K562 (cell line): ENCODE data around the gene CNTRL. TPM values are rescaled to one million over a fixed set of nuclear protein-coding genes. Genes with fewer than 3 reads are reported as not detected.
A peak's percentile ranks its signal among the peaks of the same experiment; 100 is the strongest.

Experiments used
- FOXJ3 ChIP-seq: sonication (generic); formaldehyde crosslinking; IDR thresholded peaks from 2 replicates; pipeline ENCODE4 v1.4.0; 2020; ENCODE audit warnings: mild to moderate bottlenecking, missing genetic modification reagents
- HCFC1 ChIP-seq: IDR thresholded peaks from 2 replicates; pipeline ENCODE4 v1.6.1; 2012; ENCODE audit warnings: low read depth, low read length, improper control_type of control experiment
- MEIS2 ChIP-seq: fragments of 450-650 bp; IDR thresholded peaks from 2 replicates; pipeline ENCODE4 v1.6.1; 2014; ENCODE audit warnings: mild to moderate bottlenecking; ENCODE audit not compliant: partially characterized antibody
- NEUROD1 ChIP-seq: fragments of 150-350 bp; IDR thresholded peaks from 2 replicates; pipeline ENCODE4 v1.6.1; 2014; ENCODE audit warnings: borderline replicate concordance, low read length, low read depth; ENCODE audit not compliant: partially characterized antibody
- POLR2G ChIP-seq: fragments of 200-400 bp; formaldehyde crosslinking; IDR thresholded peaks from 2 replicates; pipeline ENCODE4 v1.6.1; 2017; ENCODE audit warnings: low read depth, mild to moderate bottlenecking, antibody characterized with exemption, low read length, moderate library complexity
- RBM25 ChIP-seq: fragments of 200-400 bp; formaldehyde crosslinking; IDR thresholded peaks from 2 replicates; pipeline ENCODE4 v1.6.1; 2018; ENCODE audit warnings: low read length, low read depth, moderate library complexity; ENCODE audit not compliant: severe bottlenecking
- TRIM24 ChIP-seq, 2 experiments: fragments of 450-650 bp; IDR thresholded peaks; 2 replicates each; pipeline ENCODE4 v1.6.1; 2016
- polyA plus RNA-seq, 8 experiments: library from polyadenylated mRNA; depleted of rRNA in 4 of 8; stranded (reverse) in 5 of 8; unstranded in 3 of 8; fragments of >200 nt; fragmentation: Nextera tagmentation in 2 of 8; fragmentation: Illumina TruSeq in 1 of 8; extraction: Ambion mirVana in 2 of 8; extraction: Trizol in 1 of 8; gene quantifications; 2 replicates each; pipeline versions ENCODE4 v1.2.1 to v1.2.3, GENCODE V29; 2011 to 2014; ENCODE audit warnings: inconsistent platforms in 1 of 8, missing spikeins in 1 of 8
- total RNA-seq, 7 experiments: library from RNA; depleted of rRNA in 6 of 7; stranded (reverse); fragments of >200 nt in 6 of 7; fragmentation: Illumina TruSeq in 2 of 7; extraction: Trizol in 2 of 7; gene quantifications; 2 replicates each; pipeline versions ENCODE4 v1.2.1 to v1.2.3, GENCODE V29; 2011 to 2021; ENCODE audit warnings: low replicate concordance in 1 of 7
- TF ChIP-seq, protein P1 (sequence below): fragments of 450-650 bp; IDR thresholded peaks from 2 replicates; pipeline ENCODE4 v1.6.1; 2016; ENCODE audit warnings: mild to moderate bottlenecking, moderate library complexity
- TF ChIP-seq, protein P2 (sequence below): sonication (generic); formaldehyde crosslinking; IDR thresholded peaks from 2 replicates; pipeline ENCODE4 v1.8.0; 2022; ENCODE audit warnings: mild to moderate bottlenecking, missing genetic modification reagents
- TF ChIP-seq, protein P3 (sequence below): sonication (generic); formaldehyde crosslinking; IDR thresholded peaks from 2 replicates; pipeline ENCODE4 v1.4.0; 2020; ENCODE audit warnings: mild to moderate bottlenecking, missing genetic modification reagents

Gene CNTRL
- total and polyA plus RNA-seq, 9 of the 15 experiments (the other 6 are each of a cell fraction or from before 2014, with no cell fraction given): 9.2 to 28.9 (median 20.5) TPM

DNA sequence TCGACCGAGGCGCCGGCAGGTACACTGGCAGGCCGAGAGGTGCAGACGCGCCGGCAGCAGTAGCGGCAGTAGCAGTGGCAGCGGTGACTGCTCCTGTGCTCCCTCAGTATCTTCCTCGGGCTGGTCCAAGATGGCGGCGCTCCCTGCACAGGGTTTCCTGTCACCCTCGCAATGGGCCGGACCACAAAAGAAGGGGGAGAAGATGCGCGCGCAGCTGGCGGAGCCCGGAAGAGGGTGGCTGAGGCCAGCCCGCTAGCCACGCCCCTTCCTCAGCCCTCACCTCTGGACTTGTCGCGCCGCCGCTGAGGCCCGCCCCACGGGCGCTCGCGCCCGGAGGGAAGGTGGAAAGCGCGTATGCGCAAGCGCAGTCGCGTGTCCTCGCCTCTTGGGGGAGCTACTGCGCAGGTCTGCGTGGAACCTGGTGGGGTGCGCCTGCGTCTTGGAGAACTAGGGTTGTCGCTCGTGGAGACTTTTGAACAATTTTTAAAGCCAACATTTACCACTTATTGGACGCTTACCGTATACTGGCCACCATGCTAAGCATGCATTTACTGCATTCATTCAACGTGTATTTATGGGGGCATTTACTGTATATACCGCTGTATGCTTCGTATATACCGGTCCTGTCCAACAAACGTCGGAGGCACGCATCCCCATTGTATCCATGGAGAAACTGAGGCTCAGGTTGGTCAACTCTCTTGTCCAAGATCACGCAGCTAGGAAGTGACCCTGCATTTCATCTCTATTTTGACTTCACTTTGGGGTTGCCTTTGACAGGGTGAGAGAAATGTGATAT is 127.2 kb downstream of the CNTRL start, which contains the start of gene RAB14 (continued):
- TF ChIP-seq, protein P1, sequence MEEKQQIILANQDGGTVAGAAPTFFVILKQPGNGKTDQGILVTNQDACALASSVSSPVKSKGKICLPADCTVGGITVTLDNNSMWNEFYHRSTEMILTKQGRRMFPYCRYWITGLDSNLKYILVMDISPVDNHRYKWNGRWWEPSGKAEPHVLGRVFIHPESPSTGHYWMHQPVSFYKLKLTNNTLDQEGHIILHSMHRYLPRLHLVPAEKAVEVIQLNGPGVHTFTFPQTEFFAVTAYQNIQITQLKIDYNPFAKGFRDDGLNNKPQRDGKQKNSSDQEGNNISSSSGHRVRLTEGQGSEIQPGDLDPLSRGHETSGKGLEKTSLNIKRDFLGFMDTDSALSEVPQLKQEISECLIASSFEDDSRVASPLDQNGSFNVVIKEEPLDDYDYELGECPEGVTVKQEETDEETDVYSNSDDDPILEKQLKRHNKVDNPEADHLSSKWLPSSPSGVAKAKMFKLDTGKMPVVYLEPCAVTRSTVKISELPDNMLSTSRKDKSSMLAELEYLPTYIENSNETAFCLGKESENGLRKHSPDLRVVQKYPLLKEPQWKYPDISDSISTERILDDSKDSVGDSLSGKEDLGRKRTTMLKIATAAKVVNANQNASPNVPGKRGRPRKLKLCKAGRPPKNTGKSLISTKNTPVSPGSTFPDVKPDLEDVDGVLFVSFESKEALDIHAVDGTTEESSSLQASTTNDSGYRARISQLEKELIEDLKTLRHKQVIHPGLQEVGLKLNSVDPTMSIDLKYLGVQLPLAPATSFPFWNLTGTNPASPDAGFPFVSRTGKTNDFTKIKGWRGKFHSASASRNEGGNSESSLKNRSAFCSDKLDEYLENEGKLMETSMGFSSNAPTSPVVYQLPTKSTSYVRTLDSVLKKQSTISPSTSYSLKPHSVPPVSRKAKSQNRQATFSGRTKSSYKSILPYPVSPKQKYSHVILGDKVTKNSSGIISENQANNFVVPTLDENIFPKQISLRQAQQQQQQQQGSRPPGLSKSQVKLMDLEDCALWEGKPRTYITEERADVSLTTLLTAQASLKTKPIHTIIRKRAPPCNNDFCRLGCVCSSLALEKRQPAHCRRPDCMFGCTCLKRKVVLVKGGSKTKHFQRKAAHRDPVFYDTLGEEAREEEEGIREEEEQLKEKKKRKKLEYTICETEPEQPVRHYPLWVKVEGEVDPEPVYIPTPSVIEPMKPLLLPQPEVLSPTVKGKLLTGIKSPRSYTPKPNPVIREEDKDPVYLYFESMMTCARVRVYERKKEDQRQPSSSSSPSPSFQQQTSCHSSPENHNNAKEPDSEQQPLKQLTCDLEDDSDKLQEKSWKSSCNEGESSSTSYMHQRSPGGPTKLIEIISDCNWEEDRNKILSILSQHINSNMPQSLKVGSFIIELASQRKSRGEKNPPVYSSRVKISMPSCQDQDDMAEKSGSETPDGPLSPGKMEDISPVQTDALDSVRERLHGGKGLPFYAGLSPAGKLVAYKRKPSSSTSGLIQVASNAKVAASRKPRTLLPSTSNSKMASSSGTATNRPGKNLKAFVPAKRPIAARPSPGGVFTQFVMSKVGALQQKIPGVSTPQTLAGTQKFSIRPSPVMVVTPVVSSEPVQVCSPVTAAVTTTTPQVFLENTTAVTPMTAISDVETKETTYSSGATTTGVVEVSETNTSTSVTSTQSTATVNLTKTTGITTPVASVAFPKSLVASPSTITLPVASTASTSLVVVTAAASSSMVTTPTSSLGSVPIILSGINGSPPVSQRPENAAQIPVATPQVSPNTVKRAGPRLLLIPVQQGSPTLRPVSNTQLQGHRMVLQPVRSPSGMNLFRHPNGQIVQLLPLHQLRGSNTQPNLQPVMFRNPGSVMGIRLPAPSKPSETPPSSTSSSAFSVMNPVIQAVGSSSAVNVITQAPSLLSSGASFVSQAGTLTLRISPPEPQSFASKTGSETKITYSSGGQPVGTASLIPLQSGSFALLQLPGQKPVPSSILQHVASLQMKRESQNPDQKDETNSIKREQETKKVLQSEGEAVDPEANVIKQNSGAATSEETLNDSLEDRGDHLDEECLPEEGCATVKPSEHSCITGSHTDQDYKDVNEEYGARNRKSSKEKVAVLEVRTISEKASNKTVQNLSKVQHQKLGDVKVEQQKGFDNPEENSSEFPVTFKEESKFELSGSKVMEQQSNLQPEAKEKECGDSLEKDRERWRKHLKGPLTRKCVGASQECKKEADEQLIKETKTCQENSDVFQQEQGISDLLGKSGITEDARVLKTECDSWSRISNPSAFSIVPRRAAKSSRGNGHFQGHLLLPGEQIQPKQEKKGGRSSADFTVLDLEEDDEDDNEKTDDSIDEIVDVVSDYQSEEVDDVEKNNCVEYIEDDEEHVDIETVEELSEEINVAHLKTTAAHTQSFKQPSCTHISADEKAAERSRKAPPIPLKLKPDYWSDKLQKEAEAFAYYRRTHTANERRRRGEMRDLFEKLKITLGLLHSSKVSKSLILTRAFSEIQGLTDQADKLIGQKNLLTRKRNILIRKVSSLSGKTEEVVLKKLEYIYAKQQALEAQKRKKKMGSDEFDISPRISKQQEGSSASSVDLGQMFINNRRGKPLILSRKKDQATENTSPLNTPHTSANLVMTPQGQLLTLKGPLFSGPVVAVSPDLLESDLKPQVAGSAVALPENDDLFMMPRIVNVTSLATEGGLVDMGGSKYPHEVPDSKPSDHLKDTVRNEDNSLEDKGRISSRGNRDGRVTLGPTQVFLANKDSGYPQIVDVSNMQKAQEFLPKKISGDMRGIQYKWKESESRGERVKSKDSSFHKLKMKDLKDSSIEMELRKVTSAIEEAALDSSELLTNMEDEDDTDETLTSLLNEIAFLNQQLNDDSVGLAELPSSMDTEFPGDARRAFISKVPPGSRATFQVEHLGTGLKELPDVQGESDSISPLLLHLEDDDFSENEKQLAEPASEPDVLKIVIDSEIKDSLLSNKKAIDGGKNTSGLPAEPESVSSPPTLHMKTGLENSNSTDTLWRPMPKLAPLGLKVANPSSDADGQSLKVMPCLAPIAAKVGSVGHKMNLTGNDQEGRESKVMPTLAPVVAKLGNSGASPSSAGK: peak; percentile 71; the same call in 1 of the 2 replicates
- peak; percentile 57 for TF ChIP-seq NEUROD1
- TF ChIP-seq, protein P2, sequence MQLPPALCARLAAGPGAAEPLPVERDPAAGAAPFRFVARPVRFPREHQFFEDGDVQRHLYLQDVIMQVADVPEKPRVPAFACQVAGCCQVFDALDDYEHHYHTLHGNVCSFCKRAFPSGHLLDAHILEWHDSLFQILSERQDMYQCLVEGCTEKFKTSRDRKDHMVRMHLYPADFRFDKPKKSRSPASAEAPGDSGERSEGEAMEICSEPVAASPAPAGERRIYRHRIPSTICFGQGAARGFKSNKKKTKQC: 0 out of 2 replicates have a peak, but pooled peaks have one; percentile 35
- peak; percentile 63 for TF ChIP-seq HCFC1
- TF ChIP-seq, protein P3, sequence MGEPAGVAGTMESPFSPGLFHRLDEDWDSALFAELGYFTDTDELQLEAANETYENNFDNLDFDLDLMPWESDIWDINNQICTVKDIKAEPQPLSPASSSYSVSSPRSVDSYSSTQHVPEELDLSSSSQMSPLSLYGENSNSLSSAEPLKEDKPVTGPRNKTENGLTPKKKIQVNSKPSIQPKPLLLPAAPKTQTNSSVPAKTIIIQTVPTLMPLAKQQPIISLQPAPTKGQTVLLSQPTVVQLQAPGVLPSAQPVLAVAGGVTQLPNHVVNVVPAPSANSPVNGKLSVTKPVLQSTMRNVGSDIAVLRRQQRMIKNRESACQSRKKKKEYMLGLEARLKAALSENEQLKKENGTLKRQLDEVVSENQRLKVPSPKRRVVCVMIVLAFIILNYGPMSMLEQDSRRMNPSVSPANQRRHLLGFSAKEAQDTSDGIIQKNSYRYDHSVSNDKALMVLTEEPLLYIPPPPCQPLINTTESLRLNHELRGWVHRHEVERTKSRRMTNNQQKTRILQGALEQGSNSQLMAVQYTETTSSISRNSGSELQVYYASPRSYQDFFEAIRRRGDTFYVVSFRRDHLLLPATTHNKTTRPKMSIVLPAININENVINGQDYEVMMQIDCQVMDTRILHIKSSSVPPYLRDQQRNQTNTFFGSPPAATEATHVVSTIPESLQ (CRISPR knock-in tag): 0 out of 2 replicates have a peak, but pooled peaks have one; percentile 36
- TF ChIP-seq MEIS2: peak; percentile 88
- peak; percentile 89 for TF ChIP-seq POLR2G
- peak in 1 of 2 experiments; percentile 15; a peak in 1 of 4 replicates for TF ChIP-seq TRIM24 (IDR thresholded peaks at IDR 0.05)
- peak; percentile 86 for TF ChIP-seq RBM25
- TF ChIP-seq FOXJ3 (CRISPR knock-in tag): no peak
